CD4-positive, alpha-beta T cell treated with Interleukin-21 for 1 hour (primary cell): ENCODE data around the gene DCP2.

Experiments used
- DNase-seq: peaks from one replicate; pipeline ENCODE4 v3.0.0-alpha.2; 2020

DCP2 gene

GRCh38 chr5:113024076-113024697 is 47.6 kb downstream of the DCP2 start:
- DNase-seq = no peak

DNA sequence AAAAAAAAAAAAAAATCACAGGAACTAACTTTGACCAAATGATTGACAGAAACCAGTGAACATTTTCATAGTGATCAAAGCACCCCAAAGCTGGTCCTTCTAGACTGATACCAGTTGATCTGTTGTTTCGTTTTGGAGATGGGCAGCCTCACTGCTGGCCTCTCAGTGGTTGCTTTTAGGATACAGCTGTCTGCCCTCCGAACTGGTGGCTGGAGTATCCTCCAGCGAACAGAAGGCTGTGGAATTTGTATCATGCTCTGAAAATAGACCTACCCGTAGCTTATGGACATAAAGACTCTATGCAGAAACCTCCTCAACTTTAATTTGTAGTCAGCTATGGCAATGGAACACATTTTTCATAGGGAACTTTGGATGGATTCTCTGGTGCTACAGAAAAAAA is 49.0 kb downstream of the DCP2 start:
- DNase-seq = no peak

DNA sequence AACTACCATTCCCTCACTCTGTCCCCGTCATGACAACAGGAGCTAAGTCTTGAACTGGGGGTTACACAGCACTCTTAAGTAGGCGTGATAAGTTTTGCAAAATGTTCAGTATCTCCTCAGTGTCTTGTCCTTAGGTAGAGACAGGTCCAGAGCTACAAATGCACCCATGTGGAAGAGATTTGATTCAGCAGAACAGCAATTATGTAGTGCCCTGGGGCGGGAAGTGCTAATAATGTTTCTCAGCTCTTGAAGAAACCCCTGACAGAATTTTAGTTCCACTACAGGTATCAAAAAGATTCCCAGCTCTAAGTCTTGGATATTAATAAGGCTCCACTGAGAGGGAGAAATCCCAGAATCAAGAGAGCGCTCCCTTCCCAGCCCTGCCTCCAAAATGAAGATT is 49.6 kb downstream of the DCP2 start:
- no peak for DNase-seq

GRCh38 chr5:113027015-113027414 is 50.4 kb downstream of the DCP2 start:
- DNase-seq = no peak

GRCh38 chr5:113027431-113027830 is 50.8 kb downstream of the DCP2 start:
- no peak for DNase-seq

DNA sequence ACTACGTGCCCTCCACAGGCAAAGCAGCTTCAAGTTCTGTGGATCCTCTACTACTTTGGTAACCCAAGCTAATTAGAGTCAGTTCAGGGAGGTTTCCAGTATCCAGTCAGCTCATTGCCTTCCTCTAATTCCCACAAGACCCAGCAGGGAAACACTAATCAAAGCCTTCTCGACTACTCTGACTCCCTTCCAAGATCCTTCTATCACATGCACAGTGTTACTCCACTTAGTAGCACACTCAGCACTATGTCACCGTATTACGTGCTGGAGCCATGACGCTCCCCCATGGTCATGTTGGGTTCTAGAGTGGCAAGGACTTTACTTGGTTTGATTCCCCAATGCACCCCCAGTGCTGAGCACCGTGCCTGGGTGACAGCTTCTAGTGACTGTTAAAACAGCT is 53.0 kb downstream of the DCP2 start:
- DNase-seq = no peak

DNA sequence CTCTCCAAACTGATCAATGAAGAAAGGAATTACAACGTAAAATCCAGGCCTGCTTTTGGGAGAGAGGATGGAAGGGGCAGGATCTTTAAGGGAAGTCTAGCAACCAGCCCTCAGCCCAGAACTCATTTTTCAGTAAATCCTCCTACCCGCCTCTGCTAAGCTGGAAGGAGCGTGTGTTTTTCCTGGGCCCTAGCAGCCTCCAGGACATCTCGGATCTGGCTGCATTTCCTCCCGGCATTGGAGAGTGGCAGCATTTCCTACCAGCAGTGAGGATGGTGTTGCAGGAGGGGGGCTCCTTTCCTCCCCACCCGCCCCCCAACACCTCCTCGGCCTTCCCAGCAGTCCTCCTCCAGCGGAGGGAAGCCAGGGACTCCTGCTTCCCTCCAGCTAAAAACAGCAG is 54.5 kb downstream of the DCP2 start:
- no peak for DNase-seq

DNA sequence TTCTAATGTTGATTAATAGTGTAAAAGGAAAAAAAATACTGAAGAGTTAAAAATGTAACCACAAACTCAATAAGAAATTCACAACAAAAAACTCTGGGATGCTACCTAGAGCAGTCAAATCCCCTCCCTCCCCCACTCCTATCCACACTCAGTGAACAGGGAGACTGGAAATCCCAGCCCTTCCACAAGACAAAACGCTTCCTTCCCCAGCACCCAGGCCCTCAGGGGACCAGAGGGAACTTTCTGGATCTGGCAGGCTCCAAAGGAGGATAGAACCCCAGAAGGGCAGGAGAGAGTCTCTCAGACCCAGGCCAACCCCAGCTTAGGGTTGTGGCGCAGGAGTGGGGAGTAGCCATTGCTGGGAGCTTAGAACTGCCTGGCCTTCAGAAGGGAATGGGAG is 55.0 kb downstream of the DCP2 start:
- DNase-seq = no peak

DNA sequence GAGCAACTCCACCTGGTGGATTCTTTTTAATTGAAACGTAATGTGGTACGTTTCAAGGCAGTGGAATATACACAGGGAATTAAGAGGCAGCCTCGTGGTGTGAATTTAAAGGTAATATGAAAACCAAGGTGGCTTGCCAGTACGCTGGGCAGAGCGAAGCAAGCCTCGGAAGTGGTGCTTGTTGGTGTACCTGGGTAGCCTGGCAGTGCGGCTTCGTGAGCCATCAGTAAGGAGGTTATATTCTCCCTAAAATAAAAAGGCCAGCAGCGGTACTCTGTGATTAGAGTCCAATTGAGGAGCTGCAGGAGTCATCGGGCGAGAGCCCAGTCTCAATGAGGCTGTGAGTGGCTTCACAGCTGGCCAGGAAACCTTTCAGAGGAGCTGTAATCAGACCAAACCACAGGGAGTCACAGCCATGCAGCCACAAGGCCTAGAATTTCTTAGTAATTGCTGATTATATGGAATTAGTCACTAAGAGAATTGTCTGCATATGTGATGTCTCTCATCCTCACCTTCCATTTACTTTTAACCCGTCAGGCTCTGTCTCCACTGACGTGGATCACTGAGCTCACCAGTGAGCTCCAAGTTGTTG is 57.7 kb downstream of the DCP2 start:
- DNase-seq = no peak

GRCh38 chr5:113035096-113035495 is 58.5 kb downstream of the DCP2 start:
- DNase-seq = no peak

DNA sequence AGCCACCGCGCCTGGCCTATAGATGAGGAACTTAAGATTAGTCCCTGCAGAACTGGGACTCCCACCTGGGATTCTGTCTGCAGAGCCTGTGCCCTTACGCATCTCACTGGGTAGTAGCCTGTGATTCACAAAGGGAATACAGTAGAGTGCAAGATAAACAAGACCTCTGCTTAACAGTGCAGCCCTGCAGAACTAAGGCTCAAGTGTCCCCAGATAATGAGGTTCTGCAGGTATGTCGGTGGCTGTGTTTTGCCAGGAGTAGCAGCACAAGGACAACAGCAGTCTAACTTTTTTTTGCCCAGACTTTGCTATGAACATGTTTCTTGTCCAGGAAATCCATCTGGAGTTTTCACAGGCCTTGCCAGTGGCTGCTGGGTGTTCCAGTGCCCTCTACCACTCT is 59.7 kb downstream of the DCP2 start:
- DNase-seq = no peak

DNA sequence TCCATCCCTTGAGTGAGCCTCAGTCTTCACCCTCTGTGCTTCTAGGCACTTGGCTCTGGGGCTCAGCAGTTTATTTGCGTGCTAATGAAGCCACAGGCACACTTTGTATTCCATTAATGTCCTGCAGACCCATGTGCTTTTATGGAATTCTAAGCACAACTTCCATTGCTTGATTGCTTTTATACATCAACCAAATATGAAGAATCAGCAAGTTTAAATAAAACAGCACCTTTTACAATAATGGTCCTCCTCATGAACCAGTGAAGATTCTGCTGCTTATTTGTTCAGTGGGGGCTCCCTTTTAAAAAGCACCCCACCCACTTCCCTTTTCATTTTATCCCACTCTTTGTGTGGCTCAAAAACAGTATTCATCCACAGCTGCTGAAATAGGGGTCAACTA is 60.2 kb downstream of the DCP2 start:
- DNase-seq = no peak

DNA sequence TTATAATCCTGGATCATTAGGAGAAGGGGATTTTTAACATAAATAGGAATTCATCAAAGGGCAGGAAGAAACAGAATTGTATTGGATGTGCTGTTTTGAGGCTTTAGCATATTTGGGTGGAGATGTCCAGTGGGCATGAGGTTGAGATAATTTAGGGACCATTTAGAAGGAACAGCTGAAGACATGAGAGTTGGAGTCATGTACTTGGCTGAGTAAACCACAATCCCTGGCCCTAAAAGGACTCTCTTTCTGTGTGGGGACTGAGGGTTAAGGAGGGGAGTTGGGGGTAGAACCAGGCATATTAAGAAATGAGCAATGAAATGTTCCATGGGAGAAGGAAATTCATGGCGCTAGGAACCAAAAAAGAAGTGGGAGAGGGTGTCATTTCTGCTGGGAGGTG is 61.5 kb downstream of the DCP2 start:
- no peak for DNase-seq

DNA sequence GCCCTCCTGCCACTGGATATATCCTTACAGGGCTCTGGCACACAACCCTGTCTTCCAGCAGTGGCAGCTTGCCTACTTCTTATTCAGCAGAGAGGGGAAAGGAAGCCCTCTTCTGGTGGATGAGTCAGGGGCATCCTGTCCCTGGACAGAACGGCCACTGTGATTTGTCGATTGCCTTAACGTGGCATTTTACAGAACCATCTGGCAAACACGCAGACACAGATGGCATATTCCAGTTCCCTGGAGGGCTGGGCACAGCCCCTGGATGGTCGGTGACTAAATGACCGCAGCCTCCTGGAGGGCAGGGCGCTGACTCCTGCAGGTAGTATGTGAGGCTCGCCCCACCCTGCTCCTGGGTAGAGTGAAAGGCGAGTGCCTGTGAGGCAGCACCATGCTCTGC is 62.1 kb downstream of the DCP2 start:
- no peak for DNase-seq

- no peak for DNase-seq
Measured at GRCh38 chr5:113039229-113039933, 62.8 kb downstream of the DCP2 start.

- no peak for DNase-seq
Measured at GRCh38 chr5:113039934-113040285, 63.3 kb downstream of the DCP2 start.

- no peak for DNase-seq
Measured at GRCh38 chr5:113040672-113041260, 64.2 kb downstream of the DCP2 start.

GRCh38 chr5:113042491-113043243 is 66.1 kb downstream of the DCP2 start:
- DNase-seq = no peak

DNA sequence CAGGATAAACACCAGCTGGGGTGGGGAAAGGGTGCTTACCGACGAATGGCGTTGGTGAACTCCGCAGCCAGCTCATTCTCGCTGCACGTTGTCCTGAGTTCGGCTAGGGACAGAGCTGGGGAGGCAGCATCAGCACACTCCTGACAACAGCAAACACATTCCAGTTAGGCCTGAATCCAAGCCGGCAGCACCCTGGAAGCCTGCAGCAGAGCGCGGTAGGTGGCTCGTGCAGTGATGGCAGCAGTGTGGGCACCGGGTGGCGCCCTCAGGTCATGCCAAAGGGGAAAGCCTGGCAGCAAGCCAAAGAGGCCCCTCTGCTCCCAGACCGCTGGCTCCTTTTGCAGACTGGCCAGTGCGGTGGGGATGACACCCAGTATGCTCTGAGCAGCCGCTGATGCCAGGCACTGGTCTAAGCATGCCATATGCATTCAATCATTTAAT is 66.9 kb downstream of the DCP2 start:
- DNase-seq = no peak

GRCh38 chr5:113044776-113045465 is 68.3 kb downstream of the DCP2 start:
- DNase-seq = no peak

- no peak for DNase-seq
Measured at GRCh38 chr5:113047234-113047633, 70.6 kb downstream of the DCP2 start.

GRCh38 chr5:113047733-113048652 is 71.4 kb downstream of the DCP2 start:
- DNase-seq = no peak
